K562 (cell line): Measurements from ENCODE around the gene ECI1. TPM values are rescaled to one million over a fixed set of nuclear protein-coding genes. Genes with fewer than 3 reads are reported as not detected.

ENCODE experiments used
- ATF2 ChIP-seq: sonication (generic); formaldehyde crosslinking; IDR thresholded peaks from 2 replicates; pipeline ENCODE4 v1.8.1; 2022; ENCODE audit warnings: missing genetic modification reagents
- DDX20 ChIP-seq: fragments of 450-650 bp; IDR thresholded peaks from 2 replicates; pipeline ENCODE4 v1.6.1; 2016; ENCODE audit warnings: missing genetic modification characterization, low read depth, mild to moderate bottlenecking, missing compliant biosample characterization, moderate library complexity
- ELF4 ChIP-seq: fragments of 450-650 bp; formaldehyde crosslinking; IDR thresholded peaks from 2 replicates; pipeline ENCODE4 v1.4.0; 2022; ENCODE audit warnings: missing genetic modification characterization
- FOSL1 ChIP-seq: fragments of 200-800 bp; sonication (Bioruptor generic); conservative IDR thresholded peaks from 2 replicates; pipeline ENCODE4 v1.6.1; 2016; ENCODE audit warnings: missing genetic modification characterization, missing compliant biosample characterization
- FOXK1 ChIP-seq: sonication (generic); formaldehyde crosslinking; IDR thresholded peaks from 2 replicates; pipeline ENCODE4 v1.8.0; 2022; ENCODE audit warnings: missing genetic modification reagents, mild to moderate bottlenecking, borderline replicate concordance
- GTF2E2 ChIP-seq: fragments of 200-800 bp; sonication (Bioruptor generic); IDR thresholded peaks from 2 replicates; pipeline ENCODE4 v1.6.1; 2016; ENCODE audit warnings: missing genetic modification characterization, missing compliant biosample characterization
- HINFP ChIP-seq: fragments of 450-650 bp; conservative IDR thresholded peaks from 2 replicates; pipeline ENCODE4 v1.6.1; 2016; ENCODE audit warnings: missing genetic modification characterization, low read depth, mild to moderate bottlenecking, control low read depth, missing compliant biosample characterization
- JUNB ChIP-seq: fragments of 450-650 bp; formaldehyde crosslinking; conservative IDR thresholded peaks from 2 replicates; pipeline ENCODE4 v1.4.0; 2020; ENCODE audit warnings: mild to moderate bottlenecking
- MCM5 ChIP-seq: fragments of 450-650 bp; IDR thresholded peaks from 2 replicates; pipeline ENCODE4 v1.6.1; 2016; ENCODE audit warnings: low read depth
- MECOM ChIP-seq: fragments of 250-450 bp; sonication (Bioruptor Pico); IDR thresholded peaks from 2 replicates; pipeline ENCODE4 v1.8.0; 2022; ENCODE audit warnings: inconsistent platforms
- MTA2 ChIP-seq: fragments of 450-650 bp; IDR thresholded peaks from 2 replicates; pipeline ENCODE4 v1.6.1; 2016; ENCODE audit warnings: low read depth
- MTA3 ChIP-seq: fragments of 450-650 bp; formaldehyde crosslinking; IDR thresholded peaks from 2 replicates; pipeline ENCODE4 v1.6.1; 2017; ENCODE audit warnings: mild to moderate bottlenecking, borderline replicate concordance
- NCOA1 ChIP-seq: fragments of 450-650 bp; IDR thresholded peaks from 2 replicates; pipeline ENCODE4 v1.6.1; 2016; ENCODE audit warnings: low read depth
- NCOR1 ChIP-seq: fragments of 450-650 bp; IDR thresholded peaks from 2 replicates; pipeline ENCODE4 v1.6.1; 2016; ENCODE audit warnings: mild to moderate bottlenecking, moderate library complexity
- NFE2 ChIP-seq: IDR thresholded peaks from 2 replicates; pipeline ENCODE4 v1.6.1; 2014; ENCODE audit warnings: antibody characterized with exemption, low read depth
- OTX1 ChIP-seq: fragments of 450-650 bp; formaldehyde crosslinking; IDR thresholded peaks from 2 replicates; pipeline ENCODE4 v1.4.0; 2022; ENCODE audit warnings: mild to moderate bottlenecking
- PHTF2 ChIP-seq: fragments of 250-450 bp; sonication (Bioruptor Pico); IDR thresholded peaks from 2 replicates; pipeline ENCODE4 v1.5.0; 2021; ENCODE audit warnings: mild to moderate bottlenecking
- PTBP1 ChIP-seq: fragments of 200-400 bp; formaldehyde crosslinking; IDR thresholded peaks from 2 replicates; pipeline ENCODE4 v1.6.1; 2017; ENCODE audit warnings: low read depth, low read length
- RBM14 ChIP-seq: fragments of 200-400 bp; formaldehyde crosslinking; IDR thresholded peaks from 2 replicates; pipeline ENCODE4 v1.6.1; 2018; ENCODE audit warnings: low read depth, mild to moderate bottlenecking, low read length, moderate library complexity, borderline replicate concordance; ENCODE audit not compliant: insufficient read depth
- SETDB1 ChIP-seq: IDR thresholded peaks from one replicate; pipeline ENCODE4 v1.6.1; 2012; ENCODE audit warnings: low read length, control low read depth, inconsistent platforms
- SRSF7 ChIP-seq: fragments of 200-400 bp; formaldehyde crosslinking; optimal IDR thresholded peaks from 2 replicates; pipeline ENCODE3; 2017; ENCODE audit warnings: mild to moderate bottlenecking, low read depth, low read length
- TEAD4 ChIP-seq, 2 experiments: sonication (generic) in 1 of 2; formaldehyde crosslinking in 1 of 2; IDR thresholded peaks; 2 replicates each; pipeline versions ENCODE4 v1.6.1 to v1.8.0; 2012 to 2022; ENCODE audit warnings: borderline replicate concordance in 1 of 2, inconsistent platforms in 1 of 2, low read length in 1 of 2, mild to moderate bottlenecking in 1 of 2, missing genetic modification reagents in 1 of 2
- ZNF24 ChIP-seq: fragments of 450-650 bp; IDR thresholded peaks from 2 replicates; pipeline ENCODE4 v1.6.1; 2016
- ZNF766 ChIP-seq: fragments of 200-800 bp; sonication (Bioruptor generic); conservative IDR thresholded peaks from 2 replicates; pipeline ENCODE4 v1.6.1; 2016; ENCODE audit warnings: missing genetic modification characterization, missing compliant biosample characterization
- polyA plus RNA-seq, 8 experiments: library from polyadenylated mRNA; depleted of rRNA in 4 of 8; stranded (reverse) in 5 of 8; unstranded in 3 of 8; fragments of >200 nt; fragmentation: Nextera tagmentation in 2 of 8; fragmentation: Illumina TruSeq in 1 of 8; extraction: Ambion mirVana in 2 of 8; extraction: Trizol in 1 of 8; gene quantifications; 2 replicates each; pipeline versions ENCODE4 v1.2.1 to v1.2.3, GENCODE V29; 2011 to 2014; ENCODE audit warnings: inconsistent platforms in 1 of 8, missing spikeins in 1 of 8
- total RNA-seq, 7 experiments: library from RNA; depleted of rRNA in 6 of 7; stranded (reverse); fragments of >200 nt in 6 of 7; fragmentation: Illumina TruSeq in 2 of 7; extraction: Trizol in 2 of 7; gene quantifications; 2 replicates each; pipeline versions ENCODE4 v1.2.1 to v1.2.3, GENCODE V29; 2011 to 2021; ENCODE audit warnings: low replicate concordance in 1 of 7
- TF ChIP-seq, protein P1 (sequence below): sonication (generic); formaldehyde crosslinking; IDR thresholded peaks from 2 replicates; pipeline ENCODE4 v1.8.1; 2023; ENCODE audit warnings: mild to moderate bottlenecking, missing genetic modification reagents

ECI1 gene
- total and polyA plus RNA-seq, 9 of the 15 experiments (the other 6 are each of a cell fraction or from before 2014, with no cell fraction given), result 4.7 to 189 (median 54.0) TPM

DNA sequence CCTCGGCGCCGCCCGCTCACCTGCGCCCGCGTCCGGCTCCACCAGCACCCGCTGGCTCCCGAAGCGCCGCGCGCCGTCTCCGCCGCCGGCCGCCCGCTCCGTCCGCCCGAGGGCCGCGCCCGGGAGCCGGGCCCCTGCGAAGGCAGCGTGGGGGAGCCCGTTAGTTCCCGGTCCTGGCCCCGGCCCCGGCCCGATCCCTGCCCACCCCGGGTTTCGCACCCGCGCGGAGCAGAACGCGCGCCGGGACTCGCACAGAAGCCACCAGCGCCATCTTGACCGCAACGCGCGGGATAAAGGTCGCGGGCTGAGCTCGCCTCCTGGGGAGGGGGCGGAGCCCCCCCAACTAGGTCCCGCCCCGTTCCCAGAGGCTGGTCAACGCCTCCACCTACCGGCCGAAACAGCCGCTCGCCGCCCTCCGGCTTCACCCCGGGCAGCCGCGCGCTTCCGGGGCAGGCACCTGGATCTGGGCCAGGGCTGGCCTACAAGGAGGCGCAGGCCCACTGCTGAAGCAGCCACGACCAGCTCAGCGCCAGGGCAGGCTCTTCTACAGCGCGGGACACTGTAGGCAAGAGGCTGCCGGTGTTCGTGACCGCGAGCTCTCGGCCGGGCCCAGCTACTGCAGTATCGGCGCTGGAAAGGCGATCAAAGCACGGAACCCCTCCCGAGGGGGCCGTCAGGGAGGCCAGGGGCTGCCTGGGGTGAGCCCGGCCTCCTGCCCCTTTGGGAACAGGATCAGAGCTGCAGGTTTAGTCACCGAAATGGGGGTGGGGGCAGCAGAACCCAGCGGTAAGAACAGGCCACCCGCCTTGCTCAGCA is at the start of gene ECI1 (continued):
- TF ChIP-seq ATF2, result no peak
- peak; percentile 47; the same call in 1 of the 2 replicates for TF ChIP-seq NCOR1
- 0 out of 2 replicates have a peak, but pooled peaks have one; percentile 28 for TF ChIP-seq ZNF24
- TF ChIP-seq MTA2, result no peak
- TF ChIP-seq PTBP1, result peak; percentile 69; the same call in 1 of the 2 replicates
- TF ChIP-seq SETDB1, result no peak
- TF ChIP-seq NCOA1, result no peak
- peak; percentile 88; the same call in 1 of the 2 replicates for TF ChIP-seq GTF2E2 (tag)
- no peak for TF ChIP-seq FOXK1
- no peak; the same call in 1 of the 2 replicates for TF ChIP-seq FOSL1
- peak; percentile 93; the same call in 1 of the 2 replicates for TF ChIP-seq MTA3
- TF ChIP-seq, protein P1, sequence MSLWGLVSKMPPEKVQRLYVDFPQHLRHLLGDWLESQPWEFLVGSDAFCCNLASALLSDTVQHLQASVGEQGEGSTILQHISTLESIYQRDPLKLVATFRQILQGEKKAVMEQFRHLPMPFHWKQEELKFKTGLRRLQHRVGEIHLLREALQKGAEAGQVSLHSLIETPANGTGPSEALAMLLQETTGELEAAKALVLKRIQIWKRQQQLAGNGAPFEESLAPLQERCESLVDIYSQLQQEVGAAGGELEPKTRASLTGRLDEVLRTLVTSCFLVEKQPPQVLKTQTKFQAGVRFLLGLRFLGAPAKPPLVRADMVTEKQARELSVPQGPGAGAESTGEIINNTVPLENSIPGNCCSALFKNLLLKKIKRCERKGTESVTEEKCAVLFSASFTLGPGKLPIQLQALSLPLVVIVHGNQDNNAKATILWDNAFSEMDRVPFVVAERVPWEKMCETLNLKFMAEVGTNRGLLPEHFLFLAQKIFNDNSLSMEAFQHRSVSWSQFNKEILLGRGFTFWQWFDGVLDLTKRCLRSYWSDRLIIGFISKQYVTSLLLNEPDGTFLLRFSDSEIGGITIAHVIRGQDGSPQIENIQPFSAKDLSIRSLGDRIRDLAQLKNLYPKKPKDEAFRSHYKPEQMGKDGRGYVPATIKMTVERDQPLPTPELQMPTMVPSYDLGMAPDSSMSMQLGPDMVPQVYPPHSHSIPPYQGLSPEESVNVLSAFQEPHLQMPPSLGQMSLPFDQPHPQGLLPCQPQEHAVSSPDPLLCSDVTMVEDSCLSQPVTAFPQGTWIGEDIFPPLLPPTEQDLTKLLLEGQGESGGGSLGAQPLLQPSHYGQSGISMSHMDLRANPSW (CRISPR knock-in tag), result no peak
- no peak for TF ChIP-seq MECOM (CRISPR knock-in tag)
- TF ChIP-seq MCM5, result no peak
- TF ChIP-seq TEAD4 (IDR thresholded peaks at IDR 0.05; ENCODE audit: low read length), result no peak
- no peak for TF ChIP-seq TEAD4 (CRISPR knock-in tag; IDR thresholded peaks at IDR 0.05; ENCODE audit: borderline replicate concordance)
- no peak for TF ChIP-seq ELF4 (CRISPR knock-in tag)
- no peak for TF ChIP-seq DDX20 (tag)
- no peak for TF ChIP-seq HINFP (tag)
- no peak for TF ChIP-seq OTX1
- no peak for TF ChIP-seq PHTF2 (CRISPR knock-in tag)
- no peak for TF ChIP-seq JUNB (CRISPR knock-in tag)
- TF ChIP-seq ZNF766, result peak; percentile 6; the same call in 1 of the 2 replicates
- no peak for TF ChIP-seq SRSF7
- TF ChIP-seq RBM14, result no peak
- TF ChIP-seq NFE2, result no peak
